T-helper 2 cell treated with Interferon-gamma antibody and Interleukin-4, amounts not matched to agents 100 ng/mL and 5 ng/mL, for 36 hours (primary cell): ENCODE results near the gene ZNF33B. TPM values are rescaled to one million over a fixed set of nuclear protein-coding genes. Genes with fewer than 3 reads are reported as not detected.

Experiments used
- intact Hi-C: fragments of 100-400 bp; cut with micrococcal nuclease; formaldehyde crosslinking; loops from one replicate; pipeline ENCODE4 v1.15.1; 2023
- total RNA-seq: library from RNA; stranded (reverse); gene quantifications from 2 replicates; pipeline ENCODE4 v1.2.3, GENCODE V29; 2022

Gene ZNF33B
- total RNA-seq, 1 donor from 2014 or later: 30.8 TPM

DNA sequence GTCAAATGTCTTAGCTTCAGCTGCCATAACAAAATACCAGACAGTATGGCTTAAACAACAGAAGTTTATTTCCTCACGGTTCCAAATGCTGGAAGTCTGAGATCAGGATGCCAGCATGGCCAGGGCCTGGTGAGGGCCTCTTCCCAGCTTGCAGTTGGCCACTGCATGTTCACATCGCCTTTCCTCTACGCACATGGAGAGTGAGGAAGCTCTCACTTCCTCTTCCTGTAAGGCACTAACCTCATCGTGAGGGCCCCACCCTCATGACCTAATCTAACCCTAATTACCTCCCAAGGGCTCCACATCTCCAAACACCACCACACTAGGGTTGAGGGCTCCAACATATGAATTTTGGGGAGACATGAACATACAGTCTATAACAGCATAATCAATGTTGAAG lies 14.4 kb downstream of the ZNF33B start:
- intact Hi-C loops: loop anchor here (2.0 kb wide), 1 partner anchor 15 kb away; the partner anchor contains the start of gene ZNF33B

DNA sequence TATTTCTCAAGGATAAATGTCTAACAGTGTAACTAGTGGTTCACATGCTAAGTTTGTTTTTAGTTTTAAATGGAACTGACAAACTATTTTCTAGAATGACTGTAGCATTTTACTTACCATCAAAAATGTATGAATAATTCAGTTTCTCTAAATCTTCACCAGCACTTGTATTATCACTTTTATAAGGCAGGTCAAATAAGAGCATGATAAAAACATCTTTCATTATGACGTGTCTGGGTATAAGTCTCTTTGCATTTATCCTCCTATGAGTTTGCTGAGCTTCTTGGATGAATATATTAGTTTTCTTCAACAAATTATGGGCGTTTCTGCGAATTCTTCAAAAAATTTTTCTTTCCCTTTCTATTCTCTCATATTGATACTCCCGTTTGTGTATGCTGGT lies 19.9 kb downstream of the ZNF33B start:
- intact Hi-C loops: no loop called here

DNA sequence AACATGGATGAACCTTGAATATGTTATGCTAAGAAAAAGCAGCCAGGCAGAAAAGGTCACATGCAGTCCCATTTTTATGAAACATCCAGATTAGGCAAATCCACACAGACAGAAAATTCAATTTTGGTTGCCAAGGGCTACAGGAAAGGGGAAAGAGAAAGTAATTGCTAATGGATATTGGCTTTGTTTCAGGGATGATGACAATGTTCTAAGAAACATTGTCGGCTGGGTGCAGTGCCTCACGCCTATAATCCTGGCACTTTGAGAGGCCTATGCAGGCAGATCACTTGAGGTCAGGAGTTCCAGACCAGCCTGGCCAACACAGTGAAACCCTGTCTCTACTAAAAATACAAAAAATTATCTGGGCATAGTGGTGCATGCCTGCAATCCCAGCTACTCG lies 23.0 kb downstream of the ZNF33B start:
- intact Hi-C loops: no loop called here

GRCh38 chr10:42609872-42610271 lies 28.5 kb downstream of the ZNF33B start:
- intact Hi-C loops: no loop called here

GRCh38 chr10:42598249-42598873 lies 40.0 kb downstream of the ZNF33B start:
- intact Hi-C loops: no loop called here

DNA sequence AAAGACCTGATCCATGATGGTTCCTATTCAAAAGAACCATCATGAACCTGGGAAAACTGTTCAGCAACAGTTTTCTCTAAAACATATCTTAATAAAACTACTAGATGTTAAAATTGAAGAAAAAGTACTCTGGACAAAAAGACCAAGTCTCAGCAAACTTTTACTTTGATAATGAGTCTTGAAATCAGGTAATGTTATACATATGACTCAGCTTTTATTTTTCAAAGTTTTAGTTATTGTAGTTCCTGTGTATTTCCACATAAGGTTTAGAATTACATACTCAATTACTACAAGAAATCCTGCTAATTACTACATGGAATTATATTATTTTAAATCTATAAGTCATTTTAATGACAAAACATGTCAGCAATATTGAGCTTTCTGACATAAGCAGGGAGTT lies 42.2 kb downstream of the ZNF33B start:
- intact Hi-C loops: no loop called here

DNA sequence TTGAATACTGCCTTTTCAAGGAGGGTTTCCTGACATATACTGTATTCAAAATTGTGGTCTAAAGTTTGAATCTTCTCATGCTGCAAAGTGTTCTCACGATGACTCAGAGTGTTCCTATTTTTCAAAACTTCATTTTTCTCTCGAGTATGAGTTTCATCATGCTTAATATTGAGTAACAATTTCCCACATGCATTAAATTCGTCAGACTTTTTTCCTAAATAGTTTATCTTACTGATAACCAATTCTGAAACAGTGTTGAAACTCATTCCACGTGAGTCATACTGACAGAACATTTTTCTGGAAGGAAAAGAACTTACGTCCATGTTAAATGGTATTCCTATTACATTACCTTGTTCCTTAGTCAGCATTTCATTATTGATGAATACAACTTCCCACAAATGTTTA lies 44.1 kb downstream of the ZNF33B start:
- intact Hi-C loops: no loop called here

DNA sequence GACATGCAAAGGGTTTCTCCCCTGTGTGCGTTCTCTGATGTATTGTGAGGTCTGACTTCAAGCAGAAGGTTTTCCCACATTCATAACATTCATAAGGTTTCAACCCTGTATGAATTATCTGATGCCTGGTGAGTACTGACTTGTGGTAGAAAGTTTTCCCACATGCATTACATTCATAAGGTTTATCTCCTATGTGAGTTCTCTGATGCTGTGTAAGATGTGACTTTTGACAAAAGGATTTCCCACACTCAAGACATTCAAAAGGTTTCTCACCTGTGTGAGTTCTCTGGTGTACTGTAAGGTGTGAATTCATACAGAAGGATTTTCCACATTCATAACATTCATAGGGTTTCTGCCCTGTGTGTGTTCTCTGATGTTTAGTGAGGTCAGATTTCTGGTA lies 45.1 kb downstream of the ZNF33B start:
- intact Hi-C loops: no loop called here

DNA sequence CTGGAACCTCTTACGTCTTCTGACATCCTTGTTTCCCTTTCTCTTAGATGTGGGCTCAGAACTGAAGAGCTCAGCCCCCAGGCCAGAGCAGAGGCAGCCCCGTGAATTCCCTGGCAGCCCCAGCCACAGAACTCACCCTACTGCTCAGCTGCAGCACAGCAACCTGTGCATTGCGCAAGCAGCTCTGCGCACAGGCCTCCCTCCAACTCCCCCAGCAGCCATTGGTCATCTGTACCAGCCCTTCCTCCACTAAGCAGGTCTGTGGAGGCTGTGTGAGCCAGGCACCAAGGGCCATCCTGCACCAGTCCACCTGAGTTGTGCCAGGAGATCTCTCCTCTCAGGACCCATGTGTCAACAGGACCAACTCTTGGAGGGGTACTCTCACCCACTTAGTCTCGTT lies 54.5 kb downstream of the ZNF33B start:
- intact Hi-C loops: no loop called here

DNA sequence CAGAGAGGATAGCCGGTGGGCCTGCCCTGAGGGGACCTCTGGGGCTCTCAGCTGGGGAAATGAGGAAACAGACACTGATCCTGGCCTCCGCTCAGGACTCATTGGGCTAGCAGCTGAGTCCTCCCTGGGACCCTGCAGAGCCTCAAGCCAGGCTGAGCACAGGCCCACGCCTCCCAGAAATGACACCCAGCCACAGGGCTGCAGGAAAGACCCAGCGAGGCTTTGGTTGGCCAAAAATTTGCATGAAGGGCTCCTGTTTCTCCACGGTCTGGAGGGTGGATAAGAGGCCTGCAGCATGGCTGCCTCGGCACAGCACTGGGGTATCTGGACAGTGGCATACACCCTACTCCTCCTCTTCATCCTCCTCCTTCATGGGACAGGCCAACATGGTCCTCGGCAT lies 60.4 kb downstream of the ZNF33B start:
- intact Hi-C loops: no loop called here

GRCh38 chr10:42576338-42576737 lies 62.0 kb downstream of the ZNF33B start:
- intact Hi-C loops: no loop called here

GRCh38 chr10:42574336-42574735 lies 64.0 kb downstream of the ZNF33B start:
- intact Hi-C loops: no loop called here

DNA sequence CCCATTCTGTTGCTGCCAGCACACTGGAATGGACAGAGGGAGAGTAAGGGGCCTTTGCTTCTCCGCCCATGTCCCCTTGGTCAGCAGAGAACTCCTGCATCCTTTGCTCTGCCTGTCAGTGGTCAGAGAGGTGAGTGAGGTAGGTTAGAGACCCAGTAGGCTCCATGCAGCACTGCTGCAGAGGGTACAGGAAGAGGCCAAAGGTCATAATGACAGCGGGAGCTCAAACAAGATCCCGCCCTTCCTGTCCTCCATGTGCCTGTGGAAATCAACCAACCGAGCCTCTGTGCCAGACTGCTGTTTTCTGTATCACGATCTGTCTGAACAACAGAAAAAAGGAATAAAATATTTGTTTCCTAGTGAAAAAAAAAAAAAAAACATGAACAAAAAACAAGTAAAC lies 81.4 kb downstream of the ZNF33B start:
- intact Hi-C loops: loop anchor here (10.0 kb wide), 2 partner anchors 198 to 1018 kb away; partner anchors contain the start of gene ZNF239

- intact Hi-C loops: loop anchor here (2.0 to 10.0 kb wide), 4 partner anchors 201 to 1021 kb away; partner anchors contain the start of genes CSGALNACT2 and ZNF239
Measured at GRCh38 chr10:42553576-42553975, 84.8 kb downstream of the ZNF33B start.

DNA sequence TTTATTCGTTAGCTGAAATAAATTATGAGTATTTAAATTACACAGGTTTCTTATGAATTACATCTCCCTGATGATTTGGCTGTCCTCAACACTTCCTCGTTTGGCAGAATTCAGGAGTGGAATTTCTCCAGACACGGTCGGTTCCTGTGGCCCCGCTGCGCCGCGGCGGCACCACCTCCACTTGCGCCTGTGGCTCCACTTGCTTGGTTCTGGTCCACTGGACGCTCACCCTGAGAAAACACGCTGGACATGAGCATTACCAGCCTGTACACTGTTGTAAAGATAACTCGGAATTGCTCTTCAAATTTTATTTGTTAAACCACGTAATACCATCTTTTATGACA lies 85.3 kb downstream of the ZNF33B start:
- intact Hi-C loops: loop anchor here (2.0 to 10.0 kb wide), 4 partner anchors 202 to 1022 kb away; partner anchors contain the start of genes CSGALNACT2 and ZNF239

DNA sequence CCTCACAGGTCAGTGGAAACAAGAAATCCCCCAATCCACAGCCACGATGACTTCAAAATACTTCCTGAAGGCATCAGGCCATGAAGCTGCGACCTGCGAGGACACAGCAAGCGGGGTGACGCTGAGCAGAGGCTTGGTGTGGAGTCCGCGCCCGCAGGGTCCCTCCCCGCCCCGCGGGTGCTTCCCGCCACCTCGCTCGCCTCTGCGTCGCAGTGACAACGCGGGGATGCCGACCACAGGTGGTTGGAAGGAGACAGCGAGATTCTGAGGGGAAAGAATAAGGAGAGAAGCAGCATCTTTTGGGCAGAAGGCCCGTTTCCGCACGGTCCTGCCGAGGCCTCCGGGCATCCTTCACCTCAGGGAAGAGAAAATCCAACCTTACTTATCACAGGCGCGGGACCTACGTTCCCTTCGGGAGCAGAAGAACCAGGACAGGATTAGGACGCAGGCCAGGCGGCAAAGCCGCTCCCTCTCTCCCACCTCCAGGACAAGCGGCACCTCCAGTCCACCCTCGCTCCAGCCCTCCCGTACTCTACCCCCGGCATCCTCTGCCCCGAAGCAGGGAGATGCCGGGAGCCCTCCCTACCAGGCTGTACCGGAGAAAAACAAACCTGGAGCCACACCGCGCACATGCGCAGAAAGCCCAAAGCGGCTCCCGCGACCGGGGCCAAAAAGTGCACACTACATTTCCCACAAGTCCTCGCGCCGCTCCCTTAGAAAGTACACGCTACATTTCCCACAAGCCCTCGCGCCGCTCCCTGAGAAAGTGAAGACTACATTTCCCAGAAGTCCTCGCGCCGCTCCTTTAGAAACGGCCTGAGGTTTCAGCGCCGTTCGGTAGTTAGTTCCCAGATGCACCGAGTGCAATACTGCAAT lies 85.9 kb downstream of the ZNF33B start:
- intact Hi-C loops: loop anchor here (1.0 to 10.0 kb wide), 8 partner anchors 86 to 1096 kb away; partner anchors contain the start of genes BMS1, CSGALNACT2, ZNF239 and ZNF32

DNA sequence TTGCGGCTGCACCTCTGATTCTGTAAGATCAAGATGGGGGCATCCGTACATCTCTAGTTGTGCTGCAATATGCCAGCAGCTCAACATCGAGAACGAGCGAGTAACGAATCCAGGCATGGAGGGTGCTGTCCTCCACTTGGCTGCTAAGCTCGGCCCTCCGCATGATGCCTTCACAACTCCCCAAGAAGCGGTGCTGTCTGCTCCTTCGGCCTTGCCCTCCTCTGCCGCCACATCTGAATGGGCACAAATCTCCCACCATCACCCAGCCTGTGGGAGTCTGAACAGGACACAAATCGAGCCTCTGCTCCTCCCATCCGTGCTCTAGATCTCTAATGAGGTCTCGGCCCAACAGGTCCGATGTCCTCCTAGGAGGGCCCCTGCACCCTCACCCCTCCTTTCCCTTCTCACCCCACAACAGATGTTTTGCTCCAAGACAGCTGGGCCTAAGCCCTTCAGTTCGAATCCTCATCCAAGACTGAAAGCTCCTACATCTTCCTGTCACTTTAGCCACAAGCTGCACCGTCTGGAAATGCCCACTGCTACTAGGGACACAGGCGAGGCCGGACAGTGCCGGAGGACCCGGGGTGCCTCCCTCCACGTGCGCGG lies 86.7 kb downstream of the ZNF33B start:
- intact Hi-C loops: loop anchor here (1.0 to 10.0 kb wide), 8 partner anchors 87 to 1097 kb away; partner anchors contain the start of genes BMS1, CSGALNACT2, ZNF239 and ZNF32

- intact Hi-C loops: loop anchor here (5.0 to 10.0 kb wide), 3 partner anchors 205 to 1025 kb away; partner anchors contain the start of gene ZNF239
Measured at GRCh38 chr10:42549851-42550250, 88.5 kb downstream of the ZNF33B start.

GRCh38 chr10:42548254-42548653 lies 90.1 kb downstream of the ZNF33B start:
- intact Hi-C loops: no loop called here

DNA sequence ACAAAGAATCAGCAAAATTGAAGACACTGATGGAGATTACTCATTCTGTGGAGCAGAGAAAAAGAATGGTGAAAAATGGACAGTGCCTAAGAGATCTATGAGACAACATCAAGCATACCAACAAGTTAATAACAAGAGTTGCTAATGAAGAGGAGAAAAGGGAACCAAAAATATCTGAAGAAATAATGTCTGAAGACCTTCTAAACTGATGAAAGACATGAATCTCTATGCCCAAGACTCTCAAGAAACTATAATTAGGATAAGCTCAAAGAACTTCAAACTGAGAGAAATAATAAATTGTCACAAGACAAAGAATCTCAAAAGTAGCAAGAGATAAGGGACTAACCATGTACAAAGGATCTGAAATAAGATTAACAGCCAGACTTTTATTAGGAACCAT lies 93.4 kb downstream of the ZNF33B start:
- intact Hi-C loops: no loop called here

DNA sequence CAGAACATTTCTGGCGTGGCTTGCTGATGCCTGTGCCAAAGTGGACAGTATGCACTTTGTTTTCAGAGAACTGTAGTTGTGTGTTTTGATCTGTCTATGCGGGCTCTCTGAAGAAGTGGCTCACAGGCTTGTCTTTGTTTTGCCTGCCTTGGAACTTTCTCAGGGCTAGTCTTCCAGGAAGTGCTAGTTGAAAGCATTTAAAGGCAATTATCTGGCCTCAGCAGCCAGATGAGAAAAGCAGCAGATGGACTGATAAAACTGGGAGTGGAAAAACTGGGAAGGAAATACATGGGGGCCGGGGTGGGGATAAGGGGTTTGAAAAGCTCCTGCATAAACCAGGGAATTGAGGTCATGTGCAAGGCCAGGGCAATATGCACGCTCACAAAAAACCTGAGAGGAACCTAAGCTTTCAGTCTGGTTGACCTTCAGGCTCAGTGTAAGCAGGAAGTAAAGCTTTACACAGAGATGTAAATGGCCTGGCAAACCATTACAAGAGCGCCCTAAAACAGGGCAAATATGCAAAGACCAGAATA lies 94.5 kb downstream of the ZNF33B start:
- intact Hi-C loops: no loop called here
